PC-3 (cell line): Measurements from ENCODE around the gene KIDINS220.

Experiments
- CTCF ChIP-seq: fragments of 300-600 bp; sonication (generic); conservative IDR thresholded peaks from 2 replicates; pipeline ENCODE4 v1.5.1; 2017; ENCODE audit warnings: antibody characterized with exemption, low read depth, mild to moderate bottlenecking, low read length
- EZH2 ChIP-seq: fragments of 300-600 bp; sonication (generic); IDR thresholded peaks from one replicate; pipeline ENCODE4 v1.6.1; 2017; ENCODE audit warnings: antibody characterized with exemption, mild to moderate bottlenecking, low read length; ENCODE audit not compliant: unreplicated experiment
- EZH2phosphoT487 ChIP-seq: fragments of 300-600 bp; sonication (generic); IDR thresholded peaks from 2 replicates; pipeline ENCODE4 v1.6.1; 2018; ENCODE audit warnings: mild to moderate bottlenecking, antibody characterized with exemption, low read length, borderline replicate concordance

GRCh38 chr2:8848328-8849100 is 11.1 kb upstream of the KIDINS220 start:
- TF ChIP-seq CTCF (no peak), EZH2 (no peak), EZH2phosphoT487 (no peak)
